Measurements from ENCODE around the gene ACER1.

ACER1 gene

GRCh38 chr19:6271721-6272410, 61.5 kb downstream of the ACER1 start:
- Histone ChIP-seq H3K36me3 (ENCODE audit: low read depth) (peaks cover 38% of the 10 kb centered on the region), H3K4me1 (ENCODE audit: insufficient read depth, poor library complexity, severe bottlenecking) (peaks cover 34% of the 10 kb centered on the region), H3K9me3 (ENCODE audit: severe bottlenecking) (no peaks in the 10 kb centered on the region), H3K4me3 (ENCODE audit: severe bottlenecking) (no peak overlapping the region), H3K27me3 (ENCODE audit: insufficient read depth, poor library complexity, severe bottlenecking) (no peaks in the 10 kb centered on the region), H3K27ac (ENCODE audit: poor library complexity, severe bottlenecking) (peak overlapping the region; percentile 93)
- DNase-seq (ENCODE audit: low spot score) (no peak), ATAC-seq (ENCODE audit: low read depth) (no peak)
- no peak for TF ChIP-seq CTCF (IDR thresholded peaks at IDR 0.05; ENCODE audit: poor library complexity, severe bottlenecking)

GRCh38 chr19:6271251-6271650, 62.2 kb downstream of the ACER1 start:
- TF ChIP-seq CTCF (IDR thresholded peaks at IDR 0.05; ENCODE audit: poor library complexity, severe bottlenecking) = no peak
- Histone ChIP-seq H3K27me3 (ENCODE audit: insufficient read depth, poor library complexity, severe bottlenecking) (no peaks in the 10 kb centered on the region), H3K9me3 (ENCODE audit: severe bottlenecking) (no peaks in the 10 kb centered on the region), H3K4me3 (ENCODE audit: severe bottlenecking) (no peak overlapping the region), H3K27ac (ENCODE audit: poor library complexity, severe bottlenecking) (peak overlapping the region; percentile 93), H3K36me3 (ENCODE audit: low read depth) (peaks cover 41% of the 10 kb centered on the region), H3K4me1 (ENCODE audit: insufficient read depth, poor library complexity, severe bottlenecking) (peaks cover 34% of the 10 kb centered on the region)
- DNase-seq (ENCODE audit: low spot score) = no peak
- no peak for ATAC-seq (ENCODE audit: low read depth)

- Histone ChIP-seq H3K27me3 (ENCODE audit: insufficient read depth, poor library complexity, severe bottlenecking) (no peaks in the 10 kb centered on the region), H3K36me3 (ENCODE audit: low read depth) (peaks cover 41% of the 10 kb centered on the region), H3K4me1 (ENCODE audit: insufficient read depth, poor library complexity, severe bottlenecking) (peaks cover 34% of the 10 kb centered on the region)
These were observed 62.6 kb downstream of the ACER1 start for GRCh38 chr19:6270822-6271221.

GRCh38 chr19:6270076-6270745, 63.2 kb downstream of the ACER1 start:
- no peaks in the 10 kb centered on the region for H3K9me3 ChIP-seq (ENCODE audit: severe bottlenecking)
- TF ChIP-seq CTCF (IDR thresholded peaks at IDR 0.05; ENCODE audit: poor library complexity, severe bottlenecking) = no peak
- H3K4me3 ChIP-seq (ENCODE audit: severe bottlenecking) = no peak overlapping the region
- peaks cover 41% of the 10 kb centered on the region for H3K36me3 ChIP-seq (ENCODE audit: low read depth)
- ATAC-seq (ENCODE audit: low read depth) (no peak), DNase-seq (ENCODE audit: low spot score) (no peak)
- no peak overlapping the region for H3K27ac ChIP-seq (ENCODE audit: poor library complexity, severe bottlenecking)
- H3K4me1 ChIP-seq (ENCODE audit: insufficient read depth, poor library complexity, severe bottlenecking) = peaks cover 32% of the 10 kb centered on the region
- no peaks in the 10 kb centered on the region for H3K27me3 ChIP-seq (ENCODE audit: insufficient read depth, poor library complexity, severe bottlenecking)

More at GRCh38 chr19:6270822-6271221, 62.6 kb downstream of the ACER1 start:
- Histone ChIP-seq H3K4me3 (ENCODE audit: severe bottlenecking) (no peak overlapping the region), H3K9me3 (ENCODE audit: severe bottlenecking) (no peaks in the 10 kb centered on the region), H3K27ac (ENCODE audit: poor library complexity, severe bottlenecking) (peak overlapping the region; percentile 93)
- ATAC-seq (ENCODE audit: low read depth) = no peak
- no peak for TF ChIP-seq CTCF (IDR thresholded peaks at IDR 0.05; ENCODE audit: poor library complexity, severe bottlenecking)
- DNase-seq (ENCODE audit: low spot score) = no peak

All from RWPE2 (cell line).